Fibroblast of pulmonary artery (primary cell): ENCODE data around the gene USP9X.
A peak's percentile ranks its signal among the peaks of the same experiment; 100 is the strongest.
"Not testable (repeated sequence)": the region's sequence is repeated elsewhere in the genome, so short reads cannot be mapped to it uniquely, and the experiment has no call there.

Experiments
- DNase-seq: peaks from one replicate; pipeline ENCODE4 v3.0.0-alpha.2; 2010; ENCODE audit warnings: low read depth
- H3K4me3 ChIP-seq: replicated peaks from 2 replicates; pipeline ENCODE4 v1.5.1; 2011; ENCODE audit warnings: low read depth, mild to moderate bottlenecking, control low read depth, low read length, moderate library complexity
- CTCF ChIP-seq: IDR thresholded peaks from 2 replicates; pipeline ENCODE4 v1.5.1; 2011; ENCODE audit warnings: mild to moderate bottlenecking, control low read depth, low read length, inconsistent platforms; ENCODE audit errors: missing control alignments

The USP9X gene

GRCh38 chrX:41164449-41164848 is 79.2 kb downstream of the USP9X start:
- no peak for TF ChIP-seq CTCF
- H3K4me3 ChIP-seq, result no peak overlapping the region
- no peak for DNase-seq

- TF ChIP-seq CTCF, result no peak
- no peak overlapping the region for H3K4me3 ChIP-seq
- DNase-seq, result peak; percentile 7
Observed at GRCh38 chrX:41167888-41168287, 82.6 kb downstream of the USP9X start.

GRCh38 chrX:41176263-41176662 is 91.0 kb downstream of the USP9X start:
- DNase-seq, result no peak
- no peak overlapping the region for H3K4me3 ChIP-seq
- TF ChIP-seq CTCF, result no peak

GRCh38 chrX:41177297-41177696 is 92.1 kb downstream of the USP9X start:
- TF ChIP-seq CTCF, result no peak
- no peak overlapping the region for H3K4me3 ChIP-seq
- DNase-seq, result no peak

- TF ChIP-seq CTCF, result no peak
- no peak overlapping the region for H3K4me3 ChIP-seq
- DNase-seq, result no peak
Observed at GRCh38 chrX:41178201-41178600, 93.0 kb downstream of the USP9X start.

GRCh38 chrX:41180194-41180908 is 95.1 kb downstream of the USP9X start:
- peak; percentile 64 for TF ChIP-seq CTCF
- H3K4me3 ChIP-seq, result no peak overlapping the region
- DNase-seq, result peak; percentile 71

- no peak for TF ChIP-seq CTCF
- H3K4me3 ChIP-seq, result no peak overlapping the region
- no peak for DNase-seq
Observed at GRCh38 chrX:41184312-41184711, 99.1 kb downstream of the USP9X start.

- not testable (repeated sequence) for DNase-seq
Observed at GRCh38 chrX:41186946-41187345, 101.7 kb downstream of the USP9X start.

More at GRCh38 chrX:41186946-41187345, 101.7 kb downstream of the USP9X start:
- H3K4me3 ChIP-seq, result not testable (repeated sequence)
